ENCODE results near the gene RBM42.

DNA sequence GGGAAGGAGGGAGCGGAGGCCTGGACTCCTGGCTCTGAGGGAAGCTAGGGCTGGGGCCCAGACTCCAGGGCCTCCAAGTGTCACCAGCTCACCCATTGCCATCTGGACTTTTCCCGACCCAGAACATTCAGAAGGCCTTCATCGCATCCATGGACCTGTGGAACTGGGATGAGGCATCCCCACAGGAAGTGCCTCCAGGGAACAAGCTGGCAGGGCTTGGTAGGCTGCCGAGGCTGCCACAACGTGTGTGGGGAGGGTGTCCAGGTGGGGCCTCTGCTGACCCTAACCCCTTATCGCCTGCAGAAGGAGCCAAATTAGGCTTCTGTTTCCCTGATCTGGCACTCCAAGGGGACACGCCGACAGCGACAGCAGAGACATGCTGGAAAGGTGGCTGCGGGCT is 13.5 kb downstream of the RBM42 start:
- TF ChIP-seq CTCF (IDR thresholded peaks at IDR 0.05; ENCODE audit: low read length) (no peak), EZH2 (IDR thresholded peaks at IDR 0.05; ENCODE audit: borderline replicate concordance, low read length) (no peak)

All from OCI-LY1 (cell line).